ENCODE data around the gene RXRA. TPM values are rescaled to one million over a fixed set of nuclear protein-coding genes. Genes with fewer than 3 reads are reported as not detected.

RXRA gene
- total RNA-seq, 6 experiments from 2014 or later: 23.2 to 31.9 (median 28.0) TPM

DNA sequence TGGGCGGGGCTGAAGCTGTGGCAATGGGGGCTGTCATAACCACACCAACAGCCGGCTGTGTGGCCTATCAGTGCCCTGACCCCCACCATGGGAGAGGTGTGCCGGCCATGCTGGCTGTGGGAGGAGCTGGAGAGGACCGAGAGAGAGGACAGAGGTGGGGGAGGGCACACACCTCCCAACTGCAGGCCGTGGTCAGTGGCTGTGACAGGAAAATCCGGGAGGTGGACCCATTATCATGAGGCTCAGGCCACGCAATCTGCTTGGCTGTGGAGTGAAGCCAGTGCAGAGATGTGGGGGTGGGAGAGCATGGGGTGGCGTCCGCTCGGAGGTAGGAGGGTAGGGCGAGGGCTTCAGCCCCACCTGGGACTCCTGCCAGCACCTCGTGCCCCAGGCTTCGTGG, 136.1 kb downstream of the RXRA start:
- Mint-ChIP-seq H3K9me3 (peaks cover 9% of the 10 kb centered on the region; the same call in 1 of the 2 replicates), H3K36me3 (ENCODE audit: low read depth) (0 out of 2 replicates have a peak, but pooled peaks cover 4% of the 10 kb centered on the region), H3K4me3 (no peak overlapping the region), H3K27ac (no peak overlapping the region), H3K27me3 (ENCODE audit: insufficient read depth) (peaks cover 4% of the 10 kb centered on the region; the same call in 1 of the 2 replicates), H3K4me1 (ENCODE audit: low read depth) (peaks cover 17% of the 10 kb centered on the region)
- no peak for DNase-seq
- TF ChIP-seq, protein P1, sequence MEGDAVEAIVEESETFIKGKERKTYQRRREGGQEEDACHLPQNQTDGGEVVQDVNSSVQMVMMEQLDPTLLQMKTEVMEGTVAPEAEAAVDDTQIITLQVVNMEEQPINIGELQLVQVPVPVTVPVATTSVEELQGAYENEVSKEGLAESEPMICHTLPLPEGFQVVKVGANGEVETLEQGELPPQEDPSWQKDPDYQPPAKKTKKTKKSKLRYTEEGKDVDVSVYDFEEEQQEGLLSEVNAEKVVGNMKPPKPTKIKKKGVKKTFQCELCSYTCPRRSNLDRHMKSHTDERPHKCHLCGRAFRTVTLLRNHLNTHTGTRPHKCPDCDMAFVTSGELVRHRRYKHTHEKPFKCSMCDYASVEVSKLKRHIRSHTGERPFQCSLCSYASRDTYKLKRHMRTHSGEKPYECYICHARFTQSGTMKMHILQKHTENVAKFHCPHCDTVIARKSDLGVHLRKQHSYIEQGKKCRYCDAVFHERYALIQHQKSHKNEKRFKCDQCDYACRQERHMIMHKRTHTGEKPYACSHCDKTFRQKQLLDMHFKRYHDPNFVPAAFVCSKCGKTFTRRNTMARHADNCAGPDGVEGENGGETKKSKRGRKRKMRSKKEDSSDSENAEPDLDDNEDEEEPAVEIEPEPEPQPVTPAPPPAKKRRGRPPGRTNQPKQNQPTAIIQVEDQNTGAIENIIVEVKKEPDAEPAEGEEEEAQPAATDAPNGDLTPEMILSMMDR (IDR thresholded peaks at IDR 0.05): no peak

DNA sequence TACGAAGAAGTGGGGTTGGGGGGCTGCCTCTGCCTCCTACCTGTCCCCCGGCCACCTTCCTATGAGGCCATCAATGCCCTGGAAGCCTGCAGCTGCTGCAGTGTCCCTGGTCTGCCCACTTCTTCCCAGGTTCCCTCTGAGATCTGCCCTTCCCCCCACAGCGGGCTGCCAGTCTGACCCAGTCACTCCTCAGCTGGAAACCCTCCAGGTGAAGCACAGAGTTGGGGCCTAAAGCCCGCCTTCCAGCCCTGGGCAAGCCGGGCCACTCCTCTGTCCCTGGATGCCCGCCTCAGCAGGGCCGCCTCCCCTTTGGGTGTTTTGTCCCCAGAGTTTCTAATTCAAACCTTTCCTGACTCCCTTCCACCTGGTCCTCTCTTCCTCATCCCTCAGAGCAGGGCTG, 137.0 kb downstream of the RXRA start:
- no peak overlapping the region for H3K4me3 Mint-ChIP-seq
- no peak overlapping the region for H3K27ac Mint-ChIP-seq
- H3K36me3 Mint-ChIP-seq (ENCODE audit: low read depth): 0 out of 2 replicates have a peak, but pooled peaks cover 4% of the 10 kb centered on the region
- H3K27me3 Mint-ChIP-seq (ENCODE audit: insufficient read depth): peaks cover 4% of the 10 kb centered on the region; the same call in 1 of the 2 replicates
- H3K4me1 Mint-ChIP-seq (ENCODE audit: low read depth): peaks cover 10% of the 10 kb centered on the region
- DNase-seq: no peak
- H3K9me3 Mint-ChIP-seq: peaks cover 9% of the 10 kb centered on the region; the same call in 1 of the 2 replicates
- TF ChIP-seq, protein P1 (IDR thresholded peaks at IDR 0.05): no peak

DNA sequence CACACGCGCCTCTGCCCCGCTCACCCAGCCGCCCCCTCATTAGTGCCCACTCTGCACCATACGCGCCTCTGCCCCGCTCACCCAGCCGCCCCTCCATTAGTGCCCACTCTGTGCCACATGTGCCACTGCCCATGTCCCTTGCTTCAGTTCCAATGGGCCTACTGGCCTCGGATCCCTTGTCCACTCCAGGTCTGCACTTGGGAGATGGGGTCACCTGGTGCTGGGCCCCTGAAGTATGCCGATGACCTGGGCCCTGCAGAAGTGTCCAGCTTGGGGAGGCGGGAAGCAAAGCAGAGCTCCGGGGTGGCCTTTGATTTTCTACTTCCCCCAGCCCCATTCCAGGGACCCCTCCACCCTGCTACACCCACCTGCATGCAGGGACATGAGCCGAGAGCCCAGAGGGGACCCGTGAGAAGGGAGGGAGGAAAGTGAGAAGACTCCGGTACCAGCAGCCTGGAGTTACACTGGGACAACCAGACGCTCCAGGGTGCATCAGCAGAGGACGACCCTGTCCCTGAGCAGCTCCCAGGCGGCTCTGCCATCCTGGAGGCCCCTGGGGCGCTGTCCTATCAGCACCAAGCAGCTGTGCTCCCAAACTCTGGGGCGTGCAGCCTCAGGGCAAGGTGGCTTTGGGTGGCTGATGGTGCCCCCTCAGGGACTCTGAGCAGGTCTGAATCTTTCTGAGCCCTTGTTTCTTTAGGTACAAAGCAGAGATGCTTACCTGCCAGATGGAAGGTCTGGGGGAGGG, 140.8 kb downstream of the RXRA start:
- DNase-seq: no peak
- Mint-ChIP-seq H3K36me3 (ENCODE audit: low read depth) (no peaks in the 10 kb centered on the region), H3K4me3 (no peak overlapping the region), H3K4me1 (ENCODE audit: low read depth) (no peaks in the 10 kb centered on the region; the same call in 1 of the 2 replicates), H3K27ac (no peak overlapping the region), H3K9me3 (0 out of 2 replicates have a peak, but pooled peaks cover under 1% of the 10 kb centered on the region), H3K27me3 (ENCODE audit: insufficient read depth) (peaks cover 4% of the 10 kb centered on the region; the same call in 1 of the 2 replicates)
- TF ChIP-seq, protein P1 (IDR thresholded peaks at IDR 0.05): no peak

DNA sequence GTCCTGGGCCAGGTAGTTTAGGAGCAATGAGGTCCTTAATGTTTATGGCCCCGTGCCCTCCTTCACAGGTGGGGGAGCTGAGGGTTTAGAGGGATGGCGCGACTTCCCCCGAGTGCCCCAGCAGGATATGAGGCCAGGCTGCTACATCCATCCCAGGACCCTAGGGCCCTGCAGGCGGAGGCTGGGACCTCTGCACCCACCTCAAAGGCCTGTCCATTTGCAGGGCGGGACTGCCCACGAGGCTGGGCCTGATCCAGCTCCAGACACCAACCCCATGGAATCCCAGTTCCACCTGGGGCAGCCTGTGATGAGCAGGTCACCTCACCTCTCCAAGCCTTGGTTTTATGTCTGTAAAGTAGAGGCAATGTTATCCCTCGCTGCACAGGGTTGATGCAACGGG, 142.1 kb downstream of the RXRA start:
- TF ChIP-seq, protein P1 (IDR thresholded peaks at IDR 0.05): no peak
- Mint-ChIP-seq H3K27ac (no peak overlapping the region), H3K36me3 (ENCODE audit: low read depth) (no peaks in the 10 kb centered on the region), H3K4me3 (no peak overlapping the region), H3K4me1 (ENCODE audit: low read depth) (peaks cover under 1% of the 10 kb centered on the region; the same call in 1 of the 2 replicates), H3K27me3 (ENCODE audit: insufficient read depth) (peaks cover 4% of the 10 kb centered on the region; the same call in 1 of the 2 replicates), H3K9me3 (no peaks in the 10 kb centered on the region)
- DNase-seq: no peak

GRCh38 chr9:134469041-134469875, 143.0 kb downstream of the RXRA start:
- Mint-ChIP-seq H3K27me3 (ENCODE audit: insufficient read depth) (0 out of 2 replicates have a peak, but pooled peaks cover 2% of the 10 kb centered on the region), H3K4me3 (no peak overlapping the region), H3K27ac (no peak overlapping the region; the same call in 1 of the 2 replicates), H3K4me1 (ENCODE audit: low read depth) (peaks cover 10% of the 10 kb centered on the region), H3K9me3 (no peaks in the 10 kb centered on the region), H3K36me3 (ENCODE audit: low read depth) (no peaks in the 10 kb centered on the region)
- TF ChIP-seq, protein P1 (IDR thresholded peaks at IDR 0.05): no peak
- no peak for DNase-seq
